Mesodermal cell (in vitro differentiated cells): ENCODE measurements around the gene PALD1.

Source experiments
- H3K27ac ChIP-seq: 2 replicates; pipeline ENCODE4 v1.7.0; 2013; ENCODE audit warnings: mild to moderate bottlenecking, low read depth, low read length, moderate library complexity; ENCODE audit not compliant: severe bottlenecking
- H3K36me3 ChIP-seq: 2 replicates; pipeline ENCODE4 v1.7.1; 2013; ENCODE audit warnings: mild to moderate bottlenecking, low read length, moderate library complexity; ENCODE audit not compliant: control insufficient read depth, insufficient read depth
- H3K4me1 ChIP-seq: one replicate; pipeline ENCODE4 v1.7.1; 2013; ENCODE audit warnings: mild to moderate bottlenecking, low read length; ENCODE audit not compliant: insufficient read depth, control insufficient read depth, poor library complexity, severe bottlenecking
- H3K4me3 ChIP-seq: 2 replicates; pipeline ENCODE4 v1.7.0; 2013; ENCODE audit warnings: low read length, control low read depth, mild to moderate bottlenecking; ENCODE audit not compliant: insufficient read depth, poor library complexity, severe bottlenecking; ENCODE audit errors: extremely low read depth
- H3K9me3 ChIP-seq: 2 replicates; pipeline ENCODE4 v1.7.1; 2013; ENCODE audit warnings: mild to moderate bottlenecking, low read length, moderate library complexity; ENCODE audit not compliant: control insufficient read depth
- WGBS, 2 experiments: methylation state at CpG; one replicate each; pipeline ENCODE4 v1.1.5; 2013; ENCODE audit warnings: missing lambda C conversion rate in 2 of 2; ENCODE audit not compliant: insufficient coverage in 2 of 2; 5-methylcytosine and 5-hydroxymethylcytosine counted together

Gene PALD1

DNA sequence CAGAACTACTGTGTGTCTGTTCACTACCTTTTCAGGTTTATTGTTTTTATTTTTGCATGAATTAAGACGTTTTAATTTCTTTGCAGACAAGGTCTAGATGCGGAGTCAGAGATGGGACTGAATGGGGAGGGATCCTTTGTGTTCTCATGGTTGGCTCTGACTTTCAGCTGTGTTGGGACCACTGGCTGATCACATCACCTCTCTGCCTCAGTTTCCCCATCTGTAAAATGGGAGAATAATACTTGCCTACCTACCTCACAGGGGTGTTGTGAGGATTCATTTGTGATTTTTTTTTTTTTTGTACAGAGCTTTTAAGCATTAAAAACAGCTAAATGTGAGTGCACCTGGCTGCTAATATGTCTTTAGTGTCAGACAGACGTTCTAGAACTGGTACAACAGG is 89.5 kb downstream of the PALD1 start:
- H3K27ac ChIP-seq = no peak overlapping the region
- no peaks in the 10 kb centered on the region for H3K36me3 ChIP-seq
- no peak overlapping the region for H3K4me3 ChIP-seq
- 90 to 100% methylated on average over 1 to 3 of the region's 3 CpGs for WGBS, 2 experiments
- H3K9me3 ChIP-seq = no peaks in the 10 kb centered on the region
- no peaks in the 10 kb centered on the region for H3K4me1 ChIP-seq

DNA sequence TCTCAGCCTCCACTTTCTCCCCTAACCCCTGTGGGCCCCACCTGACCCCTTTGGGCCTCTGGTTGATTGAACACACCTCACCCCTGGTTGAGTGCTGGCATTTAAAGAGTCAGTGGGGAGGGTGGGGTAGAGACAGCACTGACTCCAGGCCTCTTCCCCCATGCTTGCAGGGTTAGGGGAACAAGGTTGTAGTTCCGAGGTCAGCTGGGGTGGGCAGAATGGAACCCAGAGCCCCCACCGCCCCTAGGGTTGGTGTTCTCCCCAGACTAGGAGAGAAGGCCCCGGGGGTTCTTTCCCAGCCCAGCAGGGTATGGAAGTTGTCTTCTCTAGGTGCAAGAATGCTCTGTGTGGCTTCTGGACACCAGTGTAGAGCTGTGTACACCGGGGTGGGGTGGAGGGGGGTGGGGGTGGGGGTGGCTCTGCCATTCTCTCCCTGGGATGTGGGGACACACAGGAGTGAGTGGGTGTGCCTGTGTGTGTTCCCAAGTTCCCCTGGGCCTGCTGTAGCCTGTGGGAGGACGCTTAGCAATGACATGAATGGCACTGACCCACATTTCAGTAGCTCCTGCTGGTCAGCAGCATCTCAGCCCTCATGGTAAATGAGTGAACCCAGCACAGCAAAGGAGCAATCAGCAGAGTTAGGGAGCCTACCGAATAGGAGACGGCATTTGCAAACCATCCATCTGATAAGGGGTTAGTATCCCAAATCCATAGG is 90.4 kb downstream of the PALD1 start:
- H3K36me3 ChIP-seq = no peaks in the 10 kb centered on the region
- WGBS, 2 experiments = 93 to 95% methylated on average over 2 to 5 of the region's 7 CpGs
- H3K27ac ChIP-seq = no peak overlapping the region
- no peaks in the 10 kb centered on the region for H3K4me1 ChIP-seq
- no peaks in the 10 kb centered on the region for H3K9me3 ChIP-seq
- no peak overlapping the region for H3K4me3 ChIP-seq

DNA sequence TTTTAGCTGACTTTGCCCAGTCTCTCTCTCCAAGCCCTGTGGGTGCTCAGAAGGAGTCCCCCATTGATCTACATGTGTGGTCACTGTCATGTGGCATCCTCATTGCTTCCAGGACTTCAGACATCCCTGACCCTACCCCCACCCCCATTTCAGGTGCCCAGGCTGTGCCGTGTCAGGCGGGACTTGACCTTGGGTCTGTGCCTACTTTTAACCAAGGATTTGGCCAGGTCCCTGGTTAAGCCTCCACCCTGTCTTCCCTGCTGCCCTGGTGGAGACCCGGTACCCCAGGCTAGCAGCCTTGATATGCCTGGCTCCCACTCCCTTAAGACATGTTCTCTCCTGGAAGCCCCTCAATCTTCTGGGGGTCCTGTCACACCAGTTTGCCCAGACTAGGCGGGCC is 92.7 kb downstream of the PALD1 start:
- no peak overlapping the region for H3K27ac ChIP-seq
- H3K4me3 ChIP-seq = no peak overlapping the region
- WGBS, 2 experiments = 62 to 68% methylated on average over 4 of the region's 4 CpGs
- H3K9me3 ChIP-seq = no peaks in the 10 kb centered on the region
- no peaks in the 10 kb centered on the region for H3K36me3 ChIP-seq
- H3K4me1 ChIP-seq = no peaks in the 10 kb centered on the region

DNA sequence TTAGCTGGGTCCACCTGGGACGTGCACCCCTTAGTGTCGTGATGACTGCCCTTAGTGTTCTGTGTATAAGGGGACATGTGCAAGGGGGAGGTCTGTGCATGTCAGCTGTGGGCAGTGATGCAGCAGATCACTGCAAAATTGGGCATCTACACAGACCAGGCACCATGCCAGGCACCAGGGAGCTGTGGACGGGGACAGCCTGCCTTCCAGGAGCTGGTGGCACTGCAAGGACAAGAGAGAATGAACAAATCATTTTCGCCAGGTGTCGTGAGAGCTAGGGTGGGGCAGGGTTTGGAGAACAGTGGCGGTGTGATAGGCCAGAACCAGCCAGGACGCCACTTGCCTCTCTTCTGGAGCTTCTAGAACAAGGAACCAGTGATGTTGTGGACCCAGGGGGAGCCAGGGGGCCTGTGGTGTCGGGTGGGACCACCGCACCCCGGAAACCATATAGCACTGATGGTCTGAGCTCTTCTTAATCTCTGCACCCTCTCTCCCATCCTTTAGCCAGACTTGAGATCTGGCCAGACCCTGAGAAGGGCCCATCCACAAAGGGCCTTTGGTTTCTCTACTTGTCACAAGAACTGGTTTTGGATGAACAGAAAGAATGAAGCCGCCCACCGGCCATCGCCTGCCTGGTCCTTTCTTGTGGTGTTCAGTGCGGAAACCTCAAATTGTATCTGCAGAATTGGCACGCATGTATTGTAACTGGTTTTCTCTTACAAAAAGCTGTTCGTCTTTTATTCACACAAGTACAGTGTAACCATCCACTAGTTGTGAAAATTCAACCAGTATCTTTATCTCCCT is 93.3 kb downstream of the PALD1 start:
- Histone ChIP-seq H3K9me3 (no peaks in the 10 kb centered on the region), H3K36me3 (no peaks in the 10 kb centered on the region)
- 84 to 89% methylated on average over 13 to 16 of the region's 16 CpGs for WGBS, 2 experiments

DNA sequence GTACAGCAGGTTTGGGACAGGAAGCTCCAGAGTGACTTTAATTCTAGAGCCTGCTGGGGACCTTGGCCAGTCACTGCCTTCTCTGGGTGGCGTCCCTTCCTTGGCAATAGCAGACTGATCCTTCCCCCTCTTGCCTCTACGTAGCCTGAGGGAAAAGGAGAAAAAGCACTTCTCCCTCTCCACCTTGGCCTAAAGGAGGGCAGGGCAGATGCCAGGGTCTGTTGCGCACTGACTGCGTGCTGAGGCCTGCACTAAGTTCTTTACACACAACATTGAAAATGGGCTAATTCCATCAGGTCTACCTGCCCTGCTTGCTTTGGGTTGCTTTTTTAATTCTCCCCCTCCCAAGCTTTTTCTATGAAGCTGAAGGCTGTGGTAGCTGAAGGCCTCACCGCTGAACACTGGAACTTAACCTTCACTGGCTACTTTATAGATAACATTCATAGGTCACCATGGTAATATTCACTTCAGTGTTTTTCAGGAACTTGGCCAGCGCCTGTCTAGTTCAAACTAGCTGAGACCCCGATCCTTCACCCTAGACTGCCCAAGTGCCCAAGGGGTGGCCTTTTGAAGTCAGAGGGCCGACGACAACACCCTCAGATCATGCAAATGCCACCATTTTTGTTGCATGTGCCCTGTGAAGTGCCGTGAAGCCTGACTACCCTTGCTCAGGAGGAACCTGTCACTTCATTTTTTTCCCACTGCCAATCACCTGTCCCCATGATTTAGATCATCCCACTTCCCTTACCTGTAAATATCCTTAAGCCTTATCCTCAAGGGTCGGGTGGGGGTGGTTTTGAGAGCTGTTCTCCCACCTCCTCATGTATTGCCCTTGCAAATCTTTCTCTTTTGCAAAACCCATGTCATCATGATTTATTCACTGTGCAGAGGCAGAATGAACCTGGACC is 95.3 kb downstream of the PALD1 start:
- Histone ChIP-seq H3K9me3 (no peaks in the 10 kb centered on the region), H3K36me3 (no peaks in the 10 kb centered on the region), H3K27ac (no peak overlapping the region), H3K4me1 (no peaks in the 10 kb centered on the region), H3K4me3 (no peak overlapping the region)
- WGBS, 2 experiments = 90 to 96% methylated on average over 9 of the region's 11 CpGs

More for the DNA sequence above, 93.3 kb downstream of the PALD1 start:
- Histone ChIP-seq H3K4me3 (no peak overlapping the region), H3K27ac (no peak overlapping the region), H3K4me1 (no peaks in the 10 kb centered on the region)

DNA sequence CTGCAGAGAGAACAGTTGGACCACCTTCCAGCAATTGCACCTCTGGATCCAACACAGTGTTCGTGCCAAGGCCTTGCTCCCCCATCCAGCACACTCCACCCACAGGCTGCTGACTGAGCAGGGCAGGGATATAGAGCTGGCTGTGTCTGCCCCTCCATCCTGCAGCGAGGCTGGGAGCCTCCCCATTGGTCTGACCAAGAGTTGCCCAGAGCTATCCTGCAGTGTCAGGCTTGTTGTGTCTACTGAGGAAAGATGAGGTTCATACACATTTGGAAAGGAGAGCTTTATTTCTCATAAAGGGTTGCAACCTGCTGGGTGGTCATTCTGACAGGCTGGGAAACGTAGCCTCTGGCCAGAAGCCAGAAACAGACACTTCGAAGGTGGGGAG is 96.9 kb downstream of the PALD1 start:
- Histone ChIP-seq H3K4me3 (no peak overlapping the region), H3K4me1 (no peaks in the 10 kb centered on the region), H3K36me3 (no peaks in the 10 kb centered on the region), H3K9me3 (no peaks in the 10 kb centered on the region), H3K27ac (no peak overlapping the region)
- WGBS, 2 experiments = 86 to 91% methylated on average over 3 to 4 of the region's 4 CpGs

DNA sequence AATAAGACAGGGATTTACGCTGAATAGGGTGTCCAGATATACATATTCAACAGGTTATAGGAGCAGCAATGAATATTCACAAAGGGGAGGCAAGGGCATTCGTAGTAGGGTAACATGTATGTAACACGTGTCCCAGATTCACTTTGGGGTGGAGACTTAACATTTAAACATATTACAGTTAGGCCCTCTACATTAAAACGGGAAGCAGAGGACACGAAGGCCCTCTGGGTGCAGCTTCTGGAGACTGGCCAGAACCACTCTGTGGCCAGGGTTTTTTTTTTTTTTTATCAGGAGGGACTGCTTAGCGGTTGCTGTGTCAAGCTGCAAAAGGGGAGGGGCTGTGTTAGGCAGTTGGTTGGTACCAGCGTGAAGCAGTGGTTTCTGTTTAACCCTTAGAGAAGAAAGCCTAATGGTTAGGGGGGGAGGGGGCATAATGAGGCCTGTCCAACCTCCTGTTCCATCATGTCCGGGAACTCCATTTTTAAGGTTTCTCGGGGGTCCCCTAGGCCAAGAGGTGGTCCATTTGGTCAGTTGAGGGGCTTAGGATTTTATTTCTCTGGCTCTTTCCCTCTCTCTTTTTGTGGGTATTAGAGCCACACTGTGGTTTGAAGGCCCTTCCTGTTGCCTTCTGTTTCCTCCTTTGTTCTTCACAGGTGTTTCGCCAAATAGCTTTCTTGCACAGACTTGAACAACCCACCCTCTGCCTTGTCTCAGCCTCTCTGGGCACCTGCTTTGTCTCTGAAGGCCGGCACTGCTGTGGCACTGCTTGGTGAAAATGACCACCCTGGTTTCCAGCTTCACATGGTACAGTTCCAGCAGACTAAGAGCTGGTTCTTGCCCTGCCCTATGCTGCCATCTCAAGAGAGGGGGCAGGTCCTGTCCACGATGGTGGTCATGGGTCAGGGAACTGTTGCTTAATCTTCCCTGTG is 97.6 kb downstream of the PALD1 start:
- Histone ChIP-seq H3K4me3 (no peak overlapping the region), H3K9me3 (no peaks in the 10 kb centered on the region), H3K4me1 (no peaks in the 10 kb centered on the region), H3K36me3 (no peaks in the 10 kb centered on the region), H3K27ac (no peak overlapping the region)
- WGBS, 2 experiments = 90 to 96% methylated on average over 5 to 9 of the region's 12 CpGs

DNA sequence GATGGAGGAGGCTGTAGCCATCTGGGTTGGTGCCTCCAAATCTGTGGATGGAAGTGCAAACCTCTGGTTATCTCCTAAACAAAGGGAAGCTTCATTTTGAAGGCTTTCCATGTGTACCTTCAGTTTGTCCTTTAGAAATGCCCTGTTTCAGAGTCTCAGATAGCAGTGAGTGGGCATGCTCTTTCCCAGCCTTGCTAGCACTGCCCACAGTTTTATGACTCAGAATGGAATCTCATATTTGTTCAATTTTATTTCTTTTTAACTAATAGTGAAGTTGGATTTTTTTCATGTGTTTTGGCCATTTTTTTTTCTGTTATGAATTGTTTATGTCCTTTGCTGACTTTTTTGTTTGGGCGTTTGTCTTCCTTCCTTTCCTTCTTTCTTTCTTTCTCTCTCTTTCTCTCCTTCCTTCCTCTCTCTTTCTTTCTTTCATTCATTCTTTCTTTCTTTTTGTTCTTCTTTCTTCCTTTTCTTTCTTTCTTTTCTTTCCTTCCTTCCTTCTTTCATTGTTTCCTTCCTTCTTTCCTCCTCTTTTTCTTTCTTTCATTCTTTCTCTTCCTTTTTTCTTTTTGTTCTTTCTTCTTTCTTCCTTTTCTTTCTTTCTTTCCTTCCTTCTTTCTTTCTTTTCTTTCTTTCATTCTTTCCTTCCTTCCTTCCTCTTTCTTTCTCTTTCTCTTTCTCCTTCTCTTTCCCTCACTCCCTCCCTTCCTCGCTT is 98.4 kb downstream of the PALD1 start:
- no peaks in the 10 kb centered on the region for H3K36me3 ChIP-seq
- WGBS, 2 experiments = 100% methylated on average over 1 of the region's 2 CpGs; no CpG with 5 or more reads in 1 of the 2 experiments
- H3K4me1 ChIP-seq = no peaks in the 10 kb centered on the region
- H3K4me3 ChIP-seq = no peak overlapping the region
- no peak overlapping the region for H3K27ac ChIP-seq
- H3K9me3 ChIP-seq = no peaks in the 10 kb centered on the region

DNA sequence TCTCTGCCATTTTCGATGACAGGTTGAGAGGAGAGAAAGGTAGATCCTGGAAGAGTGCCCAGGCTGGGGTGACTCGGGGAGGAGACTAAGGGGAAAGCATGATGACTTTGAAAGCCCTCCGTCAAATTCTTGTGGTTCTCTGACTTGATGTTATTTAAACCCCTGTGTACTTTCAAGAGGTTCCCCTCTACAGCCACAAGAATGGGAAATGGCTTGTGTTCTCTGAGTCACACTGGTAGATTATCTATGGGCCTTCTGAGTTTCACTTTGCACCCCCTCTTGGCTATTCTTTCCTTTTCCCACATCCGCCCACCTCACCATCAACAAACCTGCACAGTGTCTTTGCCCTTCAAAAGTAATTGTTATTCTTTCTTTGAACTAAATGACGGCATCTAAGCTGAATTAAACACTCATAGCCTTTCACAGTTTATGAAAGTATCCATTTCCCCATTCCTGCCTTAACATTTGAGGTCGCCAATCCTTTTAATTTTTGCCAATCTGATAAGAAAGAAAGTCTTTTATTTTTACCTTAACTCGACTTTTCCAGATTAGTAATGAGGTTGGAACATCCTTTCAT is 99.9 kb downstream of the PALD1 start:
- Histone ChIP-seq H3K4me3 (no peak overlapping the region), H3K9me3 (no peaks in the 10 kb centered on the region), H3K36me3 (no peaks in the 10 kb centered on the region), H3K27ac (no peak overlapping the region), H3K4me1 (peaks cover 4% of the 10 kb centered on the region)
- WGBS, 2 experiments = 83 to 85% methylated on average over 3 to 5 of the region's 7 CpGs
